ENCODE data around the gene NDUFB7. TPM values are rescaled to one million over a fixed set of nuclear protein-coding genes. Genes with fewer than 3 reads are reported as not detected.

Gene NDUFB7
- total and polyA plus RNA-seq, 2 of the 8 experiments (the other 6 are each of a cell fraction or from before 2014, with no cell fraction given): 151 to 740 TPM

DNA sequence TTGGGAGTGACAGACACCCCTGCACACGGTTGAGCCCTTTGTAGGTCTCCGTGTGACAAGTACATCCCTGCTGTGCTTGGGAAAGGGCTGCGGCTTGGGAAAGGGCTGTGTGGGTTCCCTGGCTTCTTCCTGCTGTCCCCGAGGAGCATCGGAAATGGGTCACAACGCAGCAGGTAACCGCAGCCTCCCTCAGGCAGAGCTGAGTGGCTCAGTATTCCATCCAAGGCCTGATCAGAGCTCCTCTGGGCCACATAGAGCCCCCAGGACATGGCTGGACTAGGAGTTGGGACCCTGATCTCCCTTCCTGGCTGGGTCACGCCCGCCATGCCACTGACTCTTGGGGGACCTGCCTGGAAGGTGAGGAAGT lies 26.2 kb downstream of the NDUFB7 start (continued):
- TF ChIP-seq SP2 (IDR thresholded peaks at IDR 0.05; ENCODE audit: low read length): no peak
- TF ChIP-seq NANOG (IDR thresholded peaks at IDR 0.05; ENCODE audit: insufficient read depth, low read depth, low read length, poor library complexity, severe bottlenecking): no peak
- no peak for TF ChIP-seq SP4 (IDR thresholded peaks at IDR 0.05; ENCODE audit: low read length)
- no peak for TF ChIP-seq RFX5 (IDR thresholded peaks at IDR 0.05; ENCODE audit: borderline replicate concordance, low read depth, low read length)

All from H1 (cell line).